Measurements from ENCODE around the gene PACS2. TPM values are rescaled to one million over a fixed set of nuclear protein-coding genes. Genes with fewer than 3 reads are reported as not detected.

Gene PACS2
- total RNA-seq, 1 donor from 2014 or later: 84.3 TPM

DNA sequence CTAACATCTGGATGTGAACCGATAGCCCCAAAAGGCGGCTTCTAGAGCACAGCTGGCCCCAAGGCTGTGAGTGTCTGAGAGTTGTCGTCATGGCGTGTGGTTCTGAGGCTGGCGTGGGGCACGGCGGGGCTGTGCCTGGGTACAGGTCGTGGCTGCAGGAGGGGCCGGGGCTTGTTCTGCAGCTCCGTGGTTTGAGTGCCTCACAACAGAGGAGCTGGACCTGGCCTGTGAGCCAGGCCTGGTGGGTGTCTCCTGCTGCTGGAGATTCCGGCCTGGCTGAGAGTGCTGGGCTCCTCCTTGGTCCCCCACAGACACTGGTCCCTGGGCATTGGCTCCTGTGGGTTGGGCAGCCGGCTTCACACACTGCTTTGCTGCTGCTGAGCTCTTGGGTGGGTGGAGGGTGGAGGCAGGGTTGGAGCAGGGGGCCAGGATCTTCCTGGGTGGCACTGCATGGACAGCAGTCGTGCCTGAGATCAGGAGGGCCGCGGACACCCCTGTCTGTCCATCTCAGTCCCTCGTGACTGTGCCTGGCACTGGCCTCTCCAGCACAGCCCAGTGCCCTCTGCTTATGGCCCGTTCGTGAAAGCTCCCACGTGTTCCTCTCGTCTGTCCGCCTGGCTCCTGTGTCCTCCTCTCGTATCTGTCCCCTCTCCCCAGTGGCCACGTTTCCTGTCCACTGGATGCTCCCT, 52.0 kb downstream of the PACS2 start:
- no peak for DNase-seq (ENCODE audit: low spot score)

DNA sequence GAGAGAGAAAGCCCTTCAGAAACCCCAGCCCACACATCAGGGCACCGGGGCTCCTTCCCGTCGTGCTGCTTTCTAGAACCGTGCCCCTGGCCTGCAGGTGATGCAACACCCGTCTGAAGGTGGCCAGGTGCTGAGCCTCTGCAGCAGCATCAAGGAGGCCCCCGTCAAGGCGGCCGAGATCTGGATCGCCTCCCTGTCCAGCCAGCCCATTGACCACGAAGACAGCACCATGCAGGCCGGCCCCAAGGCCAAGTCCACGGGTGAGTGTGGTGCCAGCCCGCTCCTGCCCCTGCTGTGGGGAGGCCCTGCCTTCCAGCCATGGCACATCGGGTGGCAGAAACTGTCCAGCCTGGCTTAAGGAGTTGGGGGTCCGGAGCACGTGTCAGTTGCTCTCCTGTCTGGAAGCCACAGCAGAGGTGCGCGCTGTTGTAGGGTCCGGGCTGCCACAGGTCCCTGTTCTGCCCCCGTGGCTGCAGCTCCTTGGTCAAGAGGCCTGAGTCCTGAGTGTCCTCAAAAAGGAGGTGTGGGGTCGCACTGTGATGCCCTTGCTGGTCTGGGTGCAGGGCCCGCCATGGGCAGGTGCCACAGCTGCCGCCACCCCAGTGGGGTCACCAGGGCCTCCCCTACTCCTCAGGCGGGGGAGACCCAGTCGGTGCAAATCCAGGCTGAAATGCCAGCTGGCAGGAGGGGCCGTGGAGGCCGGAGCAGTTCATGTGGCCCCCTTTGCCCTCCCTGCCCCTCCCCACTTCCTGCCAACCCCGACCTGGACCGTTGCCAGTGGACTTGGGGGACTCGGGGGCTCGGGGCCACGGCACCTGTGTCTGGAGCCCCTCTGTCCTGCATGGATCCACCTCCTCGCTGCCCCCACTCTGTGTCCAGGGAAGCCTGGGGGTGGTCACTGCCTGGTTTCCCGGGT, 52.8 kb downstream of the PACS2 start:
- DNase-seq (ENCODE audit: low spot score): no peak

DNA sequence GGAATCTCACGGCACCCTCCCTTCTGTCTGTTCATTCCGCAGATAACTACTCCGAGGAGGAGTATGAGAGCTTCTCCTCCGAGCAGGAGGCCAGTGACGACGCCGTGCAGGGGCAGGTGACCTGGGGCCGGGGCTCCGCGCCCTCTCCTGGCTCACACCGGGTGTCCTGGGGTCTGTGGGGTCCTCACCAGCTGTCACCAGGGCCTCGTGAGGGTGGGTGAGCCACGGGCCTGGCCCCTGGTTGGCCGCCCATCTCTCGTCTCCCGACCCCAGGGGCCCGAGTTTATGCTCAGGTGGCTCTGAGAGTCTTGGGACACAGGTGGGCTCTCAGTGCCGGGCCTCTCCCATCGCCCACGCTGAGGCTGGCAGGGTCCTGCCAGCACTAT, 53.5 kb downstream of the PACS2 start:
- no peak for DNase-seq (ENCODE audit: low spot score)

DNA sequence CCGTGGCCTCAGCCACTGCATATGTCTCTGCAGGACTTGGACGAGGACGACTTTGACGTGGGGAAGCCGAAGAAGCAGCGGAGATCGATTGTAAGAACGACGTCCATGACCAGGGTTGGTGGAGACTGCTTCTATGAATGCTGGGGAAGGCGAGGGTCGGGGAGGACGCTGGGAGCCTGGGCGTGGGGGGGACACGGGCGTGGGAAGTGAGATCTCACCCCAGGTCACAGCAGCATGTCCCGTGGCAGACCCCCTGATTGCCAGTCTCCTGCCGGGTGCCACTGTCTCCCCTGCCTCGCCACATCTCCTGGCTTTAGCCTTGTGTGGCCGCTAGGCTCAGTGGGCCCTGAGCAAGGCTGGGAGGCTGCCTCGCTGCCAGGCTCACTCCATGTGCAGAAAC, 53.9 kb downstream of the PACS2 start:
- DNase-seq (ENCODE audit: low spot score): no peak

DNA sequence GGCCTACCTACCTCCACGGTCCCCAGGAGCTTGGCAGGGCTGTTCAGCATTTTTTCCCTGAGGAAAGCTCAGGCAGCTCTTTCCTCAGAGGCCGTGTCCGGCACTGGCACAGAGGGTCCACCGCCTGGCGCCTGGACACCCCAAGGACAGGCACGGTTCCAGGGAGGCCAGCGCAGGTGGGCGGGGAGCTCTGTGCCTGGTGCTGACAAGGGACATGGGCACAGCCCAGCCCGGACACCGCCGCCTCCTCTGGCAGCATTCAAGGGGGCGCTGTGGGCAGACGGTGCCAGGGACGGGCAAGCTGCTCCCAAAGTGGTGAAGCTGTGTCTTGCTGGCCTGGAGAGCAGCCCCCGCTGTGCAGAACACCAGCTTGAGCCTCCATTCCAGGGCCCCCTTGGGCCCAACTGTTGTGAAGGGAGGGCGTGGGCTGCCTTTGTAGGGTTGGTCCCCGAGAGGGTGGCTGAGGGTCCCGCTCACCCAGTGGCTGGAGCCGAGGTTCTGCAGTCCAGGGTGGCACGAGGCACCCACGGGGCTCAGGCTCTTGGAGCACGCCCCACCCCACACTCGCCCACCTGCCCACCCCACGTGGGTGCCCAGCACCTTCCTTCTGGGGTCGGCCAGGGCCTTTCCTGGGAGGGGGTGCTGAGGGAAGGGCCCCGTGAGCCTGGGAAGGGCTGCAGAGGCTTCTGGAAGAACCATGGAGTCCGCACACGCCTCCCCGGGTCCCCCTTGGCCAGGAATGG, 54.5 kb downstream of the PACS2 start:
- DNase-seq (ENCODE audit: low spot score): no peak

DNA sequence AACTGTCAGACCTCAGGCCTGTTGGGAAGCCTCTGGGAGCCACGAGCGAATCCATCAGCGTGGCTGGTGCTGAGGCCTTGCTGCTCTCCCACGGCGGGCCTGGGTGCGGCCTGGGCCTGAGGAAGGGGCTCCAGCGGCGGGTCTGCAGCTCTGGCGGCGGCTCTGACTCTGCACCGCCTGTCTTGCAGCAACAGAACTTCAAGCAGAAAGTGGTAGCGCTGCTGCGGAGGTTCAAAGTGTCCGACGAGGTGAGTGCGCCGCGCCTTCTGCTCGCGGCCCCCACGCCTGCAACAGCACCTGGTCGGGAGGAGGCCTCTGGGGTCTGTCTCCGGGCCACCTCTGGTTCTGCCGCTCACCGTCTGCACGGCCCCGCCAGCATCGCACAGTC, 55.1 kb downstream of the PACS2 start:
- DNase-seq (ENCODE audit: low spot score): no peak

DNA sequence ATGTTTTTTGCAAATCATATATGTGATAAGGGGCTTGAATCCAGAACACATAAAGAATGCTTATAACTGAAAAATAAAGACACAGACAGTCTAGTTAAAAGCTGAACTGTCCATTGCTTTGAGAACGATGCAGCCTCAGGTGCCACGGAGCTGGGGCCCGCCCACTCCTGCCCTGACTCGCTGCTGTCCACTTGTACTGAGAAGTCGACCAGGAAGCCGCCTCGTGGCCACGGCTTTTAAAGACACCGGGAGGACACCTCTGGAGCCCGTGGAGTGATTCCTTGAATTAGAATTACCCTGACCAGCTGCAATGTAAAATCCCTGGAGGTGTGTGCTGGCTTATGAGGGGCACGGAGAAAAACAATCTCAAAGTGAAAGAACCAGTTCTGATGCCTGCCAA, 59.8 kb downstream of the PACS2 start:
- no peak for DNase-seq (ENCODE audit: low spot score)

DNA sequence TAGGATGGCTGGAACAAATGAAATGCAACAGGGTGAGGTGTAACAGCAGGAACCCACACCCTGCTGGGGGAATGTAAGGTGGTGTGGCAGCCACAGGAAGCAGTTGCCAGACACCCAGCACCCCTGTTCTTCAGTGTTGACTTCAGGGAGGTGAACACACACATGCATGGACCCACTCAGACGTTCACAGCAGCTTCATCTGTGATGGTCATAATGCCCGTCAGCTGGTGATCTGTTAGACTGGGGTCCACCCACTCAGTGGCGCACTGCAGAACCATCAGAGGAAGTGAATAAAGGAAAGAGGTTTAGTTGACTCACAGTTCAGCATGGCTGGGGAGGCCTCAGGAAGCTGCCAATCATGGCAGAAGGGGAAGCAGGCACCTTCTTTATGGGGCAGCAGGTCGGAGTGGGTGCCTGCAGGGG, 61.1 kb downstream of the PACS2 start:
- no peak for DNase-seq (ENCODE audit: low spot score)

DNA sequence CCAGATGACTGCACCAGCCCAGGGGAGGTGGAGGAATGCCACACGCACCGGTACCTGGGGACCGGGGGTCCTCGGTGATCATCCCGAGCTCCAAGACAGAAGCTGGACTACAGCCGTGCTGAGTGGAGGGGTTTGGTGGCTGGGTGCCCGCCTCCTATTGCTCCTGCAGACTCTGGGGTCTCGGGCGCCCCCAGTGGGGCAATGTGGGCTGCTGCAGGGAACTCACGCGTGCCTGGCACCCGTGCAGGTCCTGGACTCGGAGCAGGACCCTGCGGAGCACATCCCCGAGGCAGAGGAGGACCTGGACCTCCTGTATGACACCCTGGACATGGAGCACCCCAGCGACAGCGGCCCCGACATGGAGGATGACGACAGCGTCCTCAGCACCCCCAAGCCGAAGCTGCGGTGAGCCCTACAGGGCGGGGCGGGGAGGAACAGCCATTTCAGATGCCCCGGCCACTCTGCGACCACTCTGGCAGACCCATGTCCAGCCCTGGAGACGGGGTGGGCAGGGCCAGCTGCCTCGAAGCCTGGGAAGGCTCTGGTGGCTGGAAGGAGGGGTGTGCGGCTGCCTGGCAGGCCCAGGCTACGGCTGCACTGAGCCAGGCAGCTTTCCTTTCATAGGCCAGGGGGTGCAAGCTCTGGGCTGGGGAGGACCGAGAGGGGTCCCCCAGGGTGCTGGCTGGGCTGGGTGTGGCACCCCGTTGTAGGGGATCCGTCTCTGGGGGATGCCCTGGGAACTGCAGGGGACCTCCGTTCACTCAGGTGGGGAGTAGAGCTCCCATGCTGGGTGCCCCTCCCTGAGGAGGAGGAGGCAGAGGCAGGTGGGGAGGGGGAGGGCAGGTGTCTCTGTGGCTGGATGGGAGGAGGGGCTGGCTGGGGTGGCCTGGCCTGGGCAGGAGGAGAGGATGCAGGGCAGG, 62.2 kb downstream of the PACS2 start:
- no peak for DNase-seq (ENCODE audit: low spot score)

DNA sequence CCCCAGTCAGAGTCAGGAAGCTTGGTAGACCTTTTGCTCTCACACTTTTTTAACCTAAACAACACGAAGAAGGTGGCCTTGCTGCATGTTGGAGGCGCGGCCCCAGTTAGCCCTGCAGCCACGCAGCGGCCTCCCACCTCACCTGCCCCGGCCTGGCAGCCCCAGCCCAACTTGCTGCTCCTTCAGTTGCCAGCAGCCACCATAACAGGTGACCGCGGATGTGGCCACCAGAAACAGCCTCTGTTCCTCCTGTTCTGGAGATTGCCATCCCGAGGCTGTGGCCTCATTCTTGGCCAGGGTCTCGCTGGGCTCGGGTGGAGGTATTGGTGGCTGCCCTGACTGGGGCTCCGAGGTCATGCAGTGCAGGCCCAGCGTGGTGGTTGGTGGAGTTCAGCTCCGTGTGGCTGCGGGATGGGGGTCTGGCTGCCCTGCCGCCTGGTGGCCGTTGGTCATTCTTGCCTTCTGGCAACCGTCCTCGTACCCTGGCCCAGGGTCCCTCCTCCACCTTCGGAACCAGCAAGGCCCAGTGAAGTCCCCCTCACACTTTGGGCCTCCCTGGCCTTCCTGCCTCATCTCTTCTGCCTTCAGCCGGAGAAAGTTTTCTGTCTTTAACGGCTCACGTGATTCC, 63.1 kb downstream of the PACS2 start:
- no peak for DNase-seq (ENCODE audit: low spot score)

DNA sequence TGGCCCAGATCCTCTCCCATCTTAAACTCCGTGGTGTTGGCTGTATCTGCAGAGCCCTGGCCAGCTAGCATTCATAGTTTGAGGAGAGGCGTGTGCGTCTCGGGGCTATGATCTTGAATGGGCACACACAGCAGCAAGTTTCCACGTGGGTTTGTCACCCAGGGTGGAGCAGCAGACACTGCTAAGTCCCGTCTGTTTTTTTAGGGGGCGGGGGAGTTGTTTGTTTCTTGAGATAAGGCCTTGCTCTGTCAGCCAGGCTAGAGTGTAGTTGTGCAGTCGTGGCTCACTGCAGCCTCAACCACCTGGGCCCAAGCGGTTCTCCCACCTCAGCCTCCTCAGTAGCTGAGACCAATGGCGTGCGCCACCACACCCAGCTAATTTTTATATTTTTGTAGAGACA, 63.7 kb downstream of the PACS2 start:
- no peak for DNase-seq (ENCODE audit: low spot score)

DNA sequence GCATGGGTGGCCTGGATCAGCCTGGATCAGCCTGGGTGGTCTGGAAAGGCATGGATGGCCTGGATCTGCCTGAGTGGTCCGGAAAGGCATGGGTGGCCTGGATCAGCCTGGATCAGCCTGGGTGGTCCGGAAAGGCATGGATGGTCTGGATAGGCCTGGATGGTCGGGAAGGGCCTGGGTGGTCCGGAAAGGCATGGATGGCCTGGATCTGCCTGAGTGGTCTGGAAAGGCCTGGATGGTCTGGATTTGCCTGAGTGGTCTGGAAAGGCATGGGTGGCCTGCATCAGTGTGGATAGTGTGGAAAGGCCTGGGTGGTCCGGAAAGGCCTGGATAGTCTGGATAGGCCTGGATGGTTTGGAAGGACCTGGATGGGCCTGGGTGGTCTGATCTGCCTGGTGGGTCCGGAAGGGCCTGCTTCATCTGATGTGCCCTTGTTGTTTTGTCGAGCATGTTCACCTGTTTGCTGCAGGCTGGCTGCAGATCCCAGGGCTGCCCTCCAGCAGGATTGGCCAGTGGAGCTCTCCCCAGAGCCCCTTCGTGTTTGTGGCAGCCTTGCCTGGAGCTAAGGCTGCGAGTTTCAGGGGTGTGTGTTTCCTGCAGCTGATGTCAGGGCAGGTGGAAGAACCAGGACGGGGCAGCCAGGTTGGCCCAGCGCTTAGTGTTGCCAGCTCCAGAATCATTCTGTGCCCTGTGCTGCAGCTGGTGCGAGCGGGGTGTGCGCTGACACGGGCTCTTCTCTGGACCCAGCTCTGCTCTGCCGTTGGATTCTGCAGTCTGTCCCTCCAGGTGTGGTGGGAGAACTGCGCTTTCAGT, 64.5 kb downstream of the PACS2 start:
- no peak for DNase-seq (ENCODE audit: low spot score)

DNA sequence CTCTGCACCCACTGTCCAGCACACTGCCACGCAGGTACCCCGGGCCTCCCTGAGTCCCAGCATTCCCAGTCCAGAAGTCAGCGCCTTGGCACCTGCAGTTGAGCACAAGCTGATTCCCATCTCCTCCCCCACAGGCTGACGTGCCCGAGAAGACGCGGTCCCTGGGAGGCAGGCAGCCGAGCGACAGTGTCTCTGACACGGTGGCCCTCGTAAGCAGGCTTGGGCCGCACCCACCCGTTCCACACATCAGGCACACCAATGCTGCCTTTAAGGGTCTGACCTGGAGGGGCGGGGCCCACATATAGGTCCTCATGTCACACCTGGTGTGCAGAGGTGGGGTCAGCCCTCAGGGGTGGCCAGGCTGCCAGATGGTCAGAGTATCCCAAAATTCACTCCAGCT, 65.4 kb downstream of the PACS2 start:
- no peak for DNase-seq (ENCODE audit: low spot score)

DNA sequence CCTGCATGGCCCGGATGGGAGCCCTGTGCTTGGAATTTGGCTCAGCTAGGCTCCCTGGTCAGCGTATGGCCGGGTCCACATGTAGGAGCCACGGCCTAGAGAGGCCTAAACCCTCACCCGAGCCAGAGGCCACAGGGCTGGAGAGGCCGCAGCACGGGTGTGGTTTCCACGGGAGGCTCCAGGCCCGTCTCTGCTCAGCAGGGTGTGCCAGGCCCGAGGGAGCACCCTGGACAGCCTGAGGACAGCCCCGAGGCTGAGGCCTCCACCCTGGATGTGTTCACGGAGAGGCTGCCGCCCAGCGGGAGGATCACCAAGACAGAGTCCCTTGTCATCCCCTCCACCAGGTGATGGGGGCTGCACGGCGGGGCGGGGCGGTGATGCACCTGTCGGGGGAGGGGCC, 66.2 kb downstream of the PACS2 start:
- no peak for DNase-seq (ENCODE audit: low spot score)

DNA sequence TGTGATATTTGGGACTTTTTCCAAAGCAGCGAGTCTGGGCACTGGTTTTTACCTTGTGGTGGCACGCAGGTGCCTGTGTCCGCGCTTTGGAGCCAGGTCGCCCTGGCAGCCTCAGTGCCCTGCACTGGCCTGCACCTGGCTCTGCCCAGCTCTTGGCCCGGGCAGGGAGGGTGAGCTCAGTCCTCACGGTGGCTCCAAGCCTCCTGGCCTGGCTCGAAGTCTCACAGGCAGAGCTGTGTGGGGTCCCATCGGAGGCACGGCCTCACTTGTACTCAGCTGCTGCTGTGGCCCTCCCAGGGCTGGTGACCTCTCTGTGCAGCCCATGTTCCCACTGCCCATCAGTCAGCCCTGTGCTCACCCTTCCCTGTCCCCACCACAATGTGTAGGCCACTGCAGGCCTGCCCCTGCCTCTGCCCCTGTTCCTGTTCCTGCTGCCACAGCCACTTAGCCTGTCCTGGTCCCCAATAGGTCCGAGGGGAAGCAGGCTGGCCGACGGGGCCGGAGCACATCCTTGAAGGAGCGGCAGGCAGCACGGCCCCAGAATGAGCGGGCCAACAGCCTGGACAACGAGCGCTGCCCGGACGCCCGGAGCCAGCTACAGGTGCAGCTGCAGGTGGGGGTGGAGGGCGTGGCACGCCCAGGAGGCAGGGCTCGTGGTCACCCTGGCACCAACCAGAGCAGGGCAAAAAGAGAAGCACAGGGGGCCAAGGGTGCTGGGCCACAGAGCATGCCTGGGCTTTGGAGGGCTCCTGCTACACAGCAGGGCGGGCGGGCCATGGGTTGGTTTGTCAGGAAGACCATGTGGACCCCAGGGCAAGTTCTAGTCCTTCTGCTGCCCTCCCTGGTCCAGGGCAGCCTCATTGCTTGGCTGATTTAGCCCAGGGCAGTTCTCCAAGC, 67.1 kb downstream of the PACS2 start:
- no peak for DNase-seq (ENCODE audit: low spot score)

DNA sequence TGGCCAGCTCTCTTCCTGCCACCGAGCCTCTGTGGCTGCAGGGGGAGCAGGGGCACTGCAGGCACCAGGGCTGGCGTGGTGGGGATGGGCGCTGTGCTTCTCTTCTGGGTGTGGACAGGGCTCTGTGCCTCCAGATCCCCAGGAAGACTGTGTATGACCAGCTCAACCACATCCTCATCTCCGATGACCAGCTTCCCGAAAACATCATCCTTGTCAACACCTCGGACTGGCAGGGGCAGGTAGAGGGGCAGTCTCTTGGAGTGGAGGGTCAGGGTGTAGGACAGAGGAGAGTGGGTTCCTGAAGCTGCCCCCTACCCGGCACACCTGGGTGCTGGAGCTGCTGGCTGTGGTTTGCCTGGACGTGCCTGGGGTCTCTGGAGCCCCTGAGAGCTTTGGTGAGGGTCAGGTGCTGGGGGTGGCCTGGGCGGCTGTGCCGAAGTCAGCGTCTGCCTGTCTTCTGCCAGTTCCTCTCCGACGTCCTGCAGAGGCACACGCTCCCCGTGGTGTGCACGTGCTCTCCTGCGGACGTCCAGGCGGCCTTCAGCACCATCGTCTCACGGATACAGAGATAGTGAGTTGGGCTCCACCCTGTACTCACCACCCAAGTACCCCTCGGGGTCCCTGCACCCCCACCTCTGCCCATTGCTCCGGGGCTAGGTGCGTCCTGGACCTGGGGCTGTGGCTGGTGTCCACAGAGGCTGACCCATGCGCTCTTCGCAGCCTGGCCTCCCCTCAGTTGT, 68.0 kb downstream of the PACS2 start:
- DNase-seq (ENCODE audit: low spot score): no peak

DNA sequence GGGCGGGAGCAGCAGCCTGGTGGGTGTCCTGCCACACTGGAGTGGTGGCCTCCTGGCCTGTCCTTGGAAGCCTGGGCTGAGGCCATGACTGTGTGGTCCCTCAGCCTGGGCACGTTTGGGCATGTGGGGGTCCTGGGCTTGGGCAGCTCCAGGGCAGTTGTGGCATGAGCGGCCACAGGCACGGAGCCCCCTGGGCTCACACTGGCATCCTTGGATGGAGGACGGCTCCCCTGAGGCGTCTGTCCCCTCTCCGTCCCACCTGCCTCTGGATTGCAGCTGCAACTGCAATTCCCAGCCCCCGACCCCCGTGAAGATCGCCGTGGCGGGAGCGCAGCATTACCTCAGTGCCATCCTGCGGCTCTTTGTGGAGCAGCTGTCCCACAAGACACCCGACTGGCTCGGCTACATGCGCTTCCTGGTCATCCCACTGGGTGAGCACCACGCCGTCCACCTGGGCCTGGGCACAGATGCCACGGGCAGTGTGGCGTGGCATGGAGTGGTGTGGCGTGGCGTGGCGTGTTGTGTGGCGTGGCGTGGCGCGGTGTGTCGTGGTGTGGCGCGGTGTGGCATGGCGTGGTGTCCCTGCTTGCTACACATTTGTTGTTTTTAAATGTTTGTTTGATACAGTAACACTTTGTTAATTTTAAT, 68.7 kb downstream of the PACS2 start:
- DNase-seq (ENCODE audit: low spot score): no peak
